NCI-H446 (cell line): ENCODE data around the gene LCP1.

Experiments used
- DNase-seq, 2 experiments: peaks; one replicate each; lab custom pipeline; 2025; lab: John Stamatoyannopoulos, UW

The LCP1 gene

DNA sequence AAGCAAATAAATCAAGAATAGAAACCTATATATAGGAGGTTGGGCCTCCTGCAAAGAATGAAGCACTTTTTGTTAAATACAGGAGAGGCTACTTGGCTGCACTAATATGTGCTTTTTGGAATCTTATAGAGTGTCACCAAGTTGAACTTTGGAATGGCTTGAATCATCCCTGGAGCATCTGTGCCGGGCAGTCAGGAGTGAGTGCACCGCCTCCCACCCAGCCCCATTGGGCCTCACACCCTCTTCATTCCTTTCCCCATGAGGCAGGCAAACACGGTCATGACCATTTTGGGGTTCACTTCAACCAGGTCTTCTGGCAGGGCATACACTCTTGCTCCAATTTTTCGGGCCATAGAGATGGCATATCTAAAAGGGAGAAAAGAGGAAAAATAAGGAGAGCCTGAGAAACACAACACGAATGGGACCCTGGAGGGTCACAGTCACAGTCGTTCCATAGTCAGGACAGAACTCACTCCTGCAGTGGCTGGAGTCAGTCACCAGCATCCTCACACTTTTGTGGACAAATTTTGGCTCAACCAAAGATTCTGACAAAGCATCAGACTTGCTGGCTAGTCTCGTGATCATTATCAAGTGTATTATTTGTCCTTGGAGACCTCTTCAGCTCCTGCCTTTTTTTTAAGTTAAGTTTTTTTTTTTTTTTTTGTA, 54.5 kb downstream of the LCP1 start:
- no peak for DNase-seq

DNA sequence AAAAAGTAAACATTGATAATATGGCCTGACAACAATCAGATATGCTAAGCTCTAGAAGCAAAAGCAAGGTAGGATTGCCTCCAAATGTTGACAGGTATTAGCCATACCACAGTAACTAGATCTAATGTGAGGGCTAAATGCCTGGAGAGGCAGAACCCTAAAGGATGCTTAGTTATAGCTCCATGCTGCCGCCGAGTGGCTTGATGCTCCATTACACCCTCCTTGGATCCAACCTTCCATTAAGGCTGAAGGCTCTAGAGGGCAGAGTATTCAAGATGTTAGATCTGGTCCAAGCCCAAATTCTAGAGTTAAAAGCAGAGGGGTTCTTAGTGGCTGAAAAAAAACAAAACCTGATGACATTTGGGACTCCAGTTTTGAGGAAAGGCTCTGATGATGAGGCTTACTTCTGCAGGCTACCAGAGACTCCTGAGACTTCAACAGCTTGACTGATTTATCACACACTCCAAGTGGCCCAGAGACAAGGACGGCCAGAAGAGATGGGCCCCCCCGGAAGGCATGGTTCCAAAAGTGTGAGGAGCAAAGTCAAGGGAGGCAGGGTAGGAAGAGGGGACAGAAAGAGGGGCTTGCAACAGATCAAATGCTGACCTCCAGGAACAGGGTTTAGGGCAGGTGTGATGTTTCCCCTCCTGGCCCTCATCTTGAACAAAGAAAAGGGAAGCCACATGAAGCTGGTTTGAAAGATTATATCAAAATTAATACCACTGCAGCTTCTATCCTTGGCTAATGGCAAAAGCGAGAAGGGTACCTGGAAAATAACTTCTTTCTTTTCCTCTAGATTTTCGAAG, 55.2 kb downstream of the LCP1 start:
- peak; percentile 59 to 76 for DNase-seq

DNA sequence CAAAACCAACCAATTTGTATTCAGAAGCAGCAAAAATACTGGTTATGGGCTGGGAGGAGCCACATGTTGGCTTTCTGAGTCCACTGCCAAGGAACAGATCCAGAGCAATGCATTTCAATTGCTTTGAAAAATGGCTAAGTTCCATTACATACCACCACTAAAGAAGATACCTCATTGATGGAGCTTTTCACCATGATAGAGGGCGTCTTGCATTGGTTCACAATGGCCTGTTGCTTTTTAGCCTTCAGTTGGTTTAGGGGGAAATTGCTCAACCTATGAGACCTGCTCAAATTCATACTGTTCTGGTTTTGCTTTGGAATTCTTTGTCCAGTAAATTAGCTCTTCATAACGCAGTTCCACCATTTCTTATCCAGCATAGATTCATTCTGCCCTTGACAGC, 55.9 kb downstream of the LCP1 start:
- DNase-seq: no peak

DNA sequence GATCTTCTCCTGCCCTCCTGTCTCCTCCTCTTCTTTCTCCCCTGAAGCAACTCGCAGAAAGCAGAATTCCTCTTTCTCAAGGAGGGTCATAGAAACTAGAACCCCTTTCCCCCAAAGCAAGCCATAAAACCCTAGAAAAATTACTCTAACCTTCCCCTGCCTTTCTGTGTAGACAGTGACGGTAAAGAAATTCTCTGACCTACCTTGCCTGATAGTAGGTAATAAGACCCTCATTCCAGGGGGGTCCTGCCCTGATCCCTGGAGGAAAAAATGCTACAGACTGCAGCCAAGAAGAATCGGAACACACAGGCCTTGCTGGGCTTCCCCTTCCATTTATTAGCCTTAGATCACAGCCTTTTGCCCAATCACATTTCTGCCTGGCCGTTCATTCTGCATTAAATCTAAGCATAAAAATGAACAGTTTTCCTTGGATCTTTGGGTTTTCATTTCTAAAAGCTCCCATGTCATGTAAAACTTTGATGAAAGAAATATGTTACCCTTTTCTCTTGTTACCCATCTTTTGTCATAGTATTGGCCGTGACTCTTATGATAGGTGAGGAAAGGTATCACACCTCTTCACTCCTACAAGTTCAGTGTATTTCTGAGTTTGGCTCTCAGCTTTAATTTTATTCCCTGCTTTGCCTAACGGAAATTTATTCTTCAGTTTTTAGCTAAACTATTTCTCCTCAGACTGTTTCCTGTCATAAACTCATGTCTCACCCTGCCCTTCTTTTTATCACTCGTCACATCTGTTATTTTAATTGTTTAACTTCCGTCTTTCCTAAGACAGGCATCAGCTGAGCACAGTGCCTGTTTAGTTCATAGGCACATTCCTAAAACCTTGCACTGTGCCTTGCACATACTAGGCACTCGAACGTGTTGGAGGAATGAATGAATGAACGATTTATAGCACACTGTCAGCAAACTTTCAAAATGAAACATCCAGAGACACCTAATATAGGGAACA, 56.7 kb downstream of the LCP1 start:
- DNase-seq: no peak

DNA sequence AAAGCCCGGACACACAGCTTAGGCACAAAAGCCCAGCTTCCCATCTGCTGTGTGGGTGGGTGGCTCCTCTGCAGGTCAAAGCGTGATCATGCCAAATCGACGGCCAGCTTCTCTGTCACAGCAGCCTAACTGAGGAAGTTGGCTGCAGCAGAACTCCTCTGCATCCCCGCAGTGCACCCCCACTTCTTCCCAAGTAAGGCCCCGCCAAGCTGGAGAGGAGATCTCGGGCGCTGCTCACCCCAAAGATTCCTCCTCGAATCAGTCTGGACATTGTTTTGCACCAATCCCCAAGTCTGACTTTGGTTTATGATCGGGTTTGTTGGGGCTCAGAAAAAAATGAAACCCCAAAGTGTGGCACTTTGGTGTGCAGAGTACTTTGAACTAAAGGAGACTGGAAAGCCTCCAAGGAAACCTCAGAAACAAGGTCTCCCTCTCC, 57.4 kb downstream of the LCP1 start:
- no peak for DNase-seq

DNA sequence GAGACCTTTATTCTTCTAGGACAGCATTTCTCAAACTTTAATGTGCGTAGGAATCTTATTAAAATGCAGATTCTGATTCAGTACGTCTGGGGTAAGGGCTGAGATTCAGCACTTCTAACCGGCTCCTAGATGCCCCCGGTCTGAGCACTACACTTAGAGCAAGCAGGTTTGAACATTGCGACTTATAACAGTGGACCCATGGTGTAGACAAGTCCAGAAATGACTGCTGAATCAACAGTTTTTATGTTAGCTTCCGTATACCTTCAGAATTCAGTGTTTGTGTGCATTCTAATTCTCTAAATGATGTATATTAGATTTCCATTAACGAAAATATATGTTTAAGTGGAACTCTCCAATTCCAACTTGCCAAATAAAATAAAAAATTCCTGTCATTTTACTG, 59.7 kb downstream of the LCP1 start:
- no peak for DNase-seq

DNA sequence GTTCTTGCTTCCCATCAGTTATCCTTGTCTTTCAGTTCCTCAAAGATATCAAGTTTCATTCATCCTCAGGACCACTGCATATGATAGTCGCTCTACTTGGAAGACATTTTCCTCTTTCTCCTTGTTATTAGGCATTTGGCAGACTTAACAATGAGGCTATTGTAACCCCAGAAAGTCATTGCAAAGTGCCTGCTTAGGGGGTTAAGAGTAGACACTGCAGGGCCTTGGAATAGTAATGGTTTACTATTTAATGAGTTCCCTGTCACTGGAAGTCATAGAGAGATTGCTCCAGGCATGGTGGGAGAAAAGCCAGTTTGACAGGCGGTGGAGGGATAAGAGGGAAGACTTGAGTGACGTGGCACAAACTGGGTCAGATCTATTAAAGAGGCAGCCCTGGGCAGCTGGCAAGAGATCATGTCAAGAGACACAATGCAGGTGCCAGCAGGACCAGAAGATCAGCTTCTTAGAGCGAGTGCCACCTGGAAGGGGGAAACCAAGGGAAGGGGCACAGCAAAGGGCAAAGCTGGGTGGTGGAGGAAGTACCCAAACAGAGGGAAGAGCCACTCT, 60.3 kb downstream of the LCP1 start:
- DNase-seq: no peak

DNA sequence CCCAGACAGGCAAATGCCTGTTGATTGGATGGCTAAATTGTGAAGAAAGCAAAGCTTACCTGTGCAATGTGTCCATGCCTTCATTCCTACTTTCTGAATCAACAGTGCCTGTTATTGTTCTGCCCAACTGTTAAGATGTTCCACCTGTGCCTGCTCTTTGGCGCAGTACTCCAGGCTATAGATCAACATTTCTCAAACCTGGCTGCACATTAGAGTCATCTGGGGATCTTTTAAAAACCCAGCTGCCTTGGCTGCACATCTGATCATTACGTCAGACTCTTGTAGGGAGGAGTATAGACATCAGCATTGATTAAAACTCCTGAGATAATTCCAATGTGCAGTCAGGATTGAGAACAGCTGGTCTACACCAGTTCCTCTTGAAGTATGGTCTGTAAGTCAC, 60.9 kb downstream of the LCP1 start:
- DNase-seq: no peak

DNA sequence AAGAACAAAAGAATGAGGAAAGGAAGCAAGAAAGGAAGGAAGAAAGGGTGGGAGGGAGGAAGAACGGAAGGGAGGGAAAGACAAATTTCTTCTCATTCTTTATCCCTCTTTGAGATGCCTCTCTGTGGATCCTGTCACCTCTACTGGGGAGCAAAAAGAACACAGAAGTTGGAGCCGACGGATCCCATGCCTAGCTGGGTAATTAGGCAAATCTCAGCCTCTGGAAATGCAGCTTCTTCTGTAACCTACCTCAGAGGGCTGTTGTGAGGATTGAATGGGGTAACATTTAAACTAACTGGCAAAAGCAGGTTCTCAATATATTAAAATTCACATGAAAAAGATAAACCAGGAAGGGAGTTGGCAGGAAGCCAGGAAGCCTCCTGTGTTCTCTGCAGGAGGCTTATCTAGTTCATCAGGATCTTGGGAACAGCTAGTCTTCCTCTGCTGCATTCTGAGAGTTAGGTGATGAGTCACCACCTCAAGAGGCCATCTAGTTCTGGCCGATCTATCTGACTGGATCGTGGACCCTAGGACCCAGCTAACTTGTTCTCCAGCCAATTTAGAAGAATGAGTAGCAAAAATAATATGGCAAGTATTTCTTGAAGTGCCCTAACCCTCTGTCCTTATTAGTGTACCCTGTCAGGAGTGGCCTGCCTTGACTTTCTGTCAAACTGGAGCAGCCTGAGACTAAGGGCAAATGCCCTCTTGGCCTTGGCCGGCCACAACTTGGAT, 61.9 kb downstream of the LCP1 start:
- DNase-seq: peak in 1 of 2 experiments; percentile 29

DNA sequence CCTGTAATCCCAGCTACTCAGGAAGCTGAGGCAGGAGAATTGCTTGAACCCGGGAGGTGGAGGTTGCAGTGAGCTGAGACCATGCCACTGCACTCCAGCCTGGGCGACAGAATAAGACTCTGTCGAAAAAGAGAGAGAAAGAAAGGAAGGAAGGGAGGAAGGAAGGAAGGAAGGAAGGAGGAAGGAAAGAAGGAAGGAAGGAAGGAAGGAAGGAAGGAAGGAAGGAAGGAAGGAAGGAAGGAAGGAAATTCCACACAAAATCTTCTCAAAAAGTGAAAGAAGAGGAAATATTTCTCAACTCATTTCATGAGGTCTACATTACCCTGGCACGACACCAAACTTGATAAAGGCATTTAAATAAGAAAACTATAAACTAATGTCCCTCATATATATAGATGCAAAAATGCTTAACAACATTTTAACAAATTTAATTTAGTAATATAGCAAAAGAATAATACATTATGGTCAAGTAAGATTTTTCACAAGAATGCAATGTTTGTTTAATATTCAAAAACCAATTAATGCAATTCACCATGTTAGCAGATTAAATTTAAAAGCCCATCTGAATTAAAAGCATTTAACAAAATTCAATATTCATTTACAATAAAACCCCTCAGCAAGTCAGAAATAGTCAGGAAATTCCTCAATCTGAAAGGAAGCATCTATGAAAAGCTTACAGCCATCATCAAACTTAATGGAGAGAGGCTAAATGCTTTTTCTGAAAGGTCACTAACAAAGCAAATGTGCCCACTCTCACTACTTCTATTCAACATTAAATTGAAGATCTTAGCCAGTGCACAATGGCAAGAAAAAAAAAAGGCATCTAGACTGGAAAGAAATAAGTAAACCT, 65.1 kb downstream of the LCP1 start:
- no peak for DNase-seq

DNA sequence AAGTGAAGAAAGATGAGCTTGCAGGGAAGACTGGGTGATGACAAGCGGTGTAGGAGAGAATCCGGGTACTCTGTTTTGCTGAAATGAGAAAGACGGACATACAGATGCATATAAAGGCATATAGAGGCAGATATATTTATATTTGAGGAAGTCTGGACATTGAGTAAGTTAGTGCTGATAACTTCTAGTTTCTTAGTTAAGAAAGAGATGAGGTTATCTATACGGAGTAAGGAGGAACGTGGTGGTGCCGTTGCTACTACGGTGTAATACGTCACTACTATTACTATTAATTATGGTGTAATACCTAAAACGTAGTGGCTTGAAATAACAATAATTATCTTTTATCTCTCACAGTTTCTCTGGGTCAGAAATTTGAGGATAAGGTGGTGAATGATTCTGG, 67.4 kb downstream of the LCP1 start:
- DNase-seq: no peak

DNA sequence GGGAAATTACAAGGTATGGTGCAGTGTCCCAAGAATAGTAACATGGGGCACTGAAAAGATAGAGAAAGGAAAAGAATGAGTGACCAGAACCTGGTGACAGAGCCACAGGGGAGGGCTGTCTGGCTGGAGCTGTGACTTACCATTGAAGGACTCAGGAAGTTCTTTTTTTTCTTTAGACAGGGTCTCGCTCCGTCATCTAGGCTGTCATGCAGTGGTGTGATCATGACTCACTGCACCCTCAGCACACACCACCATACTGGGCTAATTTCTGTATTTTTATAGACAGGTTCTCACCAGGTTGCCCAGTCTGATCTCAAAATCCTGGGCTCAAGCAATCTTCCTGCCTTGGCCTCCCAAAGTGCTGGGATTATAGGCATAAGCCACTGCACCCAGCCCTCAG, 68.4 kb downstream of the LCP1 start:
- no peak for DNase-seq

DNA sequence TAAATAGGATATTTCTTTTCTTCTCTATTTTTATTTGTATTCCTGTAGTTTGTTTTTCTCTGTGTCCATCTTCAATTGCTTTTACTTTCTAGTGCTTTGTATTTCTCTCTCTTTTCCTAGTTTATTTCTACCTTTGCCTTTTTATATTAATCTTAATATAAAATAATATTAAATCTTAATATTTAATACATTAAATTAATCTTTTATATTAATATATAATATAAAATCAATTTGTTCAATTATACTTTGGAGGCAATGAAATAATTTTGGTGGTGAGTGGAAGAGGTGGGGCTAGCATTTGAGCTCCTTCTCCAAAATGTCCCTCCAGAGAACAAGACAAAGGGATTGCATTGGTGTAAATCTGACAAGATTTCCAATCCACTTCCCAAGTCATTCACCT, 70.8 kb downstream of the LCP1 start:
- DNase-seq: no peak

DNA sequence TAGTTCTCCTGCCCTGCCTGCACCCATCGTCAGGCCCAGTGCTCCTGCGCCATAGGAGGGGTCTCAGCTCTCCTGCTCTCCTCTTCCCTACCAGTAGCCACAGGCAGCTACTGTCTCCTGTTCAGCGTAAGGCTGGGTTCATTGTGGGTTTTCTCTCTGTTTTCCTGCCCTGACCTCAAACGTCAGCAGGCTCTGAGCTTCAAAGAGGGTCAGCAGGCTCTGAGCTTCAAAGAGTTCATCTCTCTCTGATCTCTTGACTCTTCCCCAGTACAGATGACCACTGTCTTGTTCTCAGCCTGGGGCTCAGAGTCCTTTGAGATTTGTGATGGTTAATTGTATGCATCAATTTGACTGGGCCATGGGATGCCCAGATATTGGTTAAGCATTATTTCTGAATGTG, 72.5 kb downstream of the LCP1 start:
- DNase-seq: no peak

DNA sequence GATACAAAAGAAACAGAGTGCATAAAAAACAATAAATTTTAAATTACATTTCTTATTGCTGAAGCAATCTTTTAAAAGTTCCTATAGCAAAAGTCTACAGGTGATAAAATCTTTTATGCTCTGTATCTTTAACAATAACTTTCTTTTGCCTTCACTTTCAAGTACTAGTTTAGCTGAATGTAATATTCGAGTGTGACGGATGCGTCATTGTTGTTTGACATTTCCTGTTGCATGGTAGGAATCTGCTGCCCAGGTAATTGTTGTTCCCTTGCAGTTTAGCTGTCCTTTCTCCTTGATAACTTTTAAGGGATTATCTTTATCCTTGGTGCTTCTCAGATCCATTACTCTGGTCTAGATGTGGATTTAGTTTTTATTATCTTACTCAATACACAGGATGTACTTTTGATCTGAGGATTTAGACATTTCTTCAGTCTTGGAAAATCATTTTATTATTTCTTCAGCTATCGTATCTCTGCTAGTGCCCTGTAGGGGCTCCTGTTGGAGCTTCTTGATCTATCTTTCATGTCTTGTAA, 75.1 kb downstream of the LCP1 start:
- DNase-seq: no peak

DNA sequence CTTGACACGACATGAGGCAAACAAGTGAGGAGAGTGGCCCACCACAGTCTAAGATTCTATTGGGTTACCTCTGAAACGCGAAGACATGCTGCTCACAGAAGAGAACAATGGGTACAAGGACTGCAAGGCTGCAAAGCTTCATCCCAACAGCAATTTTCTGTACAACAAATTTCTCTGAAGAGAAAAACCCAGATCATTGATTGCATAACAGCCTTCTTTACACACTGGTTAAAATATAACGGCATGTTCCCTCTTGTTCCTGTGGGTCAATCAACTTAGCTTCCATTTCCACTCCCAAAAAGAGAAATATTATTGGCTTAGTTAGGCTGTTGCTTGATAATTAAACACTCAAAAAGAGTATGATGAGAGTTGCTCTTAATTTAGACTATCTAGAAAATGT, 77.1 kb downstream of the LCP1 start, which contains the start of gene CPB2:
TSS of gene CPB2 (minus strand) at position 166 of the 400 bp plus-strand sequence. CDS start at position 142, 24 bp downstream.
- no peak for DNase-seq

DNA sequence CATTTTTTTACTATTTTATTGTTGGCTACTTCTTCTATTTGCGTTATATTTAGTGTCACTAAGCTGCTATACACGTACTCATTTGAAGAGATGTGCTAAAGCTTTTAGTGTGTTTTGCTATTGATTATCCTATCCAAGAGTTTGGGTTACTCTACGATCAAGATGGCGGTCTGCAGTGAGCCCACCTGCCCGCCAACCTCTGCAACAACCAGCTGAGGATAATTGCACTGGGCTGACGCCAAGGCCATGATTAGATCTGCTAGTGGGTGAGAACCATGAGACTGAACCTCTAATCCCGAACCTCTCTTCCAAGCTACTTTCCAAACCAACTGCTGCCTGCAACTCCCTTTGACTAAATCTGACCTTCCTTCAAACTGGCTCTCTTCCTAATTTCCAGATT, 78.9 kb downstream of the LCP1 start:
- DNase-seq: no peak

DNA sequence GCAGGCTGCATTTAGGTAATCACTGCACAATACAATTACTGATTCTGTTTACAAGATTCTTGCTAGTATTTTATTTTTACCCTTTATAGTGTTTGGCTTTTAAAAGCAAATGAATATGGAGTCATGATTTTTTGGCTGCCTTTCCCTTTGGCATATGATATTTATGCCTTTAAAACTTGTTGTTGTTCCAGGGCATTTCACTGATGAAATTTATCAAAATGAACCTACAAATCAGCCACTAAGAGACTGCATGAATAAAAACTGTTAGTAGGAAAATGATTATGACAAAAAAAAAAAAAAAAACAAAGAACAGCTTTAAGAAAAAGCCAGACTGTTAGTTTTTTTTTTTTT, 79.7 kb downstream of the LCP1 start:
- DNase-seq: no peak

DNA sequence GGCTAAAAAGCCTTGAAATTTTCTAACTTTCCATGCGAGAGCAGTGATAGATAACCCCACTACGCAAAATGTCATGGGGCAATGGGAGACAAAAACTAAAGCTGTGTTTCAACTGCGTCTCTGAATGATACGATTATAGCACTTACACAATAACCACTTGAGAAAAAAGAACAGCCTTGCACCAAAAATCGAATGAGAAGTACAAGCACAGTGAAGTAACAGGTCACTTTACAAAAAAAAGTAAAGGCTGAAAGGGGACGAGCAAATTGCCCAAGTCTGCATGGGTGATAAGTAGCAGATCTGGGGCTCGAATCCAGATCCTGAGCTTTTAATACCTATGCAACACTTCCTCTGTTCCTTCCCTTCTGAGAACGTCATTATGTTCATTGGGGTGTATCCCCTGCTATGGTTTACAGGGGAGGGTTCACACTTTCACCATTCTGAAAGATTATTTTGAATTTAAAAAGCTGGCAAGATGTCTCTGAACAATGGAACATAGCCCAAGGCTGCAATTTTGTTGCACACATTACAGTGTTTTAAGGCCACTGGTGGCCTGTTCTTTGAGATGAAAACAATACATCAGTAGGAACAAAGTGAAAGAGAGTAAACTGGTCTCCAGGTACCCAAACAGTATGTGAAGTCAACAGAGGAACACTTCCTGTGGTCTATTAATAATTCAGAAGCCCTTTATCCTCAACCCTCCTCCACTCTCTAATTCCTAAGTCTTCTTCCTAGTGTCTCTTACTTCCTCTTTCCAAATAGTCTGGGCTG, 80.3 kb downstream of the LCP1 start:
- DNase-seq: no peak
